Activated CD8-positive, alpha-beta T cell treated with anti-CD3 and anti-CD28 coated beads, Interleukin-2, amount 10 ng/mL, durations not matched to agents 7 days and 5 days (primary cell): ENCODE results near the gene THAP11. TPM values are rescaled to one million over a fixed set of nuclear protein-coding genes. Genes with fewer than 3 reads are reported as not detected.

Experiments used
- ATAC-seq: fragments of 150-1000 bp; cut with Tn5 transposase; one replicate; pipeline ENCODE4 v1.10.0; 2021; ENCODE audit warnings: moderate library complexity
- CTCF ChIA-PET: fragments of 350-600 bp; sonication (Branson Sonifier 250); formaldehyde crosslinking; loops from one replicate; lab custom pipeline; 2021; ENCODE audit warnings: antibody characterized with exemption; lab: Charles Lee
- POLR2A ChIA-PET: fragments of 350-600 bp; sonication (Branson Sonifier 250); formaldehyde crosslinking; loops from one replicate; lab custom pipeline; 2021; ENCODE audit warnings: antibody characterized with exemption; lab: Charles Lee
- DNase-seq: peaks from one replicate; pipeline ENCODE4 v3.0.0-alpha.2; 2020
- H3K27ac Mint-ChIP-seq: one replicate; pipeline ENCODE4 v1.8.0; 2021; ENCODE audit warnings: mild to moderate bottlenecking, mixed read lengths
- H3K27me3 Mint-ChIP-seq: one replicate; pipeline ENCODE4 v1.8.0; 2021; ENCODE audit warnings: low read depth, mixed read lengths
- H3K36me3 Mint-ChIP-seq: one replicate; pipeline ENCODE4 v1.8.0; 2021; ENCODE audit warnings: low read depth, mixed read lengths
- H3K4me1 Mint-ChIP-seq: one replicate; pipeline ENCODE4 v1.8.0; 2021; ENCODE audit warnings: low read depth, mixed read lengths
- H3K4me3 Mint-ChIP-seq: one replicate; pipeline ENCODE4 v1.8.0; 2021; ENCODE audit warnings: mild to moderate bottlenecking, mixed read lengths
- H3K9me3 Mint-ChIP-seq: one replicate; pipeline ENCODE4 v1.8.0; 2022; ENCODE audit warnings: mixed read lengths; ENCODE audit not compliant: insufficient read depth
- total RNA-seq, 2 experiments: library from RNA; stranded (reverse); gene quantifications; one replicate each; pipeline ENCODE4 v1.2.3, GENCODE V29; 2021

THAP11 gene
- total RNA-seq, 2 experiments from 2014 or later: 50.2 to 52.4 TPM

GRCh38 chr16:67807148-67807682, 34.9 kb upstream of the THAP11 start:
- ATAC-seq: no peak
- H3K4me3 Mint-ChIP-seq: peak overlapping the region; percentile 94
- H3K27ac Mint-ChIP-seq: peak overlapping the region; percentile 90
- peaks cover 5% of the 10 kb centered on the region for H3K27me3 Mint-ChIP-seq
- peaks cover 34% of the 10 kb centered on the region for H3K4me1 Mint-ChIP-seq
- CTCF ChIA-PET: interaction anchor here (0.9 to 3.0 kb wide), 8 partner anchors 9 to 326 kb away, joined by 3 to 47 read pairs (median 4); partner anchors contain the start of genes ATP6V0D1, C16orf86, GFOD2 and PSKH1
- no peaks in the 10 kb centered on the region for H3K9me3 Mint-ChIP-seq
- no peak for DNase-seq
- peaks cover 29% of the 10 kb centered on the region for H3K36me3 Mint-ChIP-seq
- POLR2A ChIA-PET: interaction anchor here (0.6 to 1.5 kb wide), 9 partner anchors 10 to 192 kb away, joined by 3 to 7 read pairs (median 4); partner anchors contain the start of genes DPEP2, GFOD2 and NUTF2

GRCh38 chr16:67811899-67812298, 30.2 kb upstream of the THAP11 start:
- ATAC-seq (no peak), DNase-seq (no peak)
- Mint-ChIP-seq H3K4me3 (no peak overlapping the region), H3K4me1 (peaks cover 10% of the 10 kb centered on the region), H3K9me3 (no peaks in the 10 kb centered on the region), H3K36me3 (no peaks in the 10 kb centered on the region), H3K27me3 (peaks cover 5% of the 10 kb centered on the region), H3K27ac (no peak overlapping the region)
- ChIA-PET POLR2A (no interaction called here), CTCF (no interaction called here)

DNA sequence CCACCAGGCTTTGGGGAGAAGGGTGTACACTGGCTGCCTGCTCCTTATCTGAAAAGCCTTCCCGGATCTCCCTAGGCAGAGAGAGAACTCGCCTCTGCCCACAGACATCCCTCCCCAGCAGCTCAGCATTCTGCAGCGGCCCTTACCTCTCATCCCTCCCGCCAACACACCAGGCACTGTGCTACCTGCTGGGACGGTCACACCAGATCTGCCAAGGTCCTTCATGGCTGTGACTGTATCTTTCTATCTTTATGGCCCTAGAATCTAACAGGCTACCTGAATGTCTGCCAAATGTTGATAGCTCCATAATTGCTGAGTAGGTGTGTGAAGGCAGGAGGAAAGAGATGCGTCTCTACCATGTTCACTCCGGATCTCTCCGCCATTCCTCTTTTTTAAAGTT, 27.6 kb upstream of the THAP11 start:
- no peak for ATAC-seq
- H3K36me3 Mint-ChIP-seq: no peaks in the 10 kb centered on the region
- no peak overlapping the region for H3K4me3 Mint-ChIP-seq
- H3K27me3 Mint-ChIP-seq: peaks cover 5% of the 10 kb centered on the region
- H3K9me3 Mint-ChIP-seq: no peaks in the 10 kb centered on the region
- no peak overlapping the region for H3K27ac Mint-ChIP-seq
- ChIA-PET POLR2A (no interaction called here), CTCF (interaction anchor here (2.7 to 3.5 kb wide), 6 partner anchors 7 to 226 kb away, joined by 18 to 47 read pairs (median 30); partner anchors contain the start of genes RANBP10 and TSNAXIP1)
- peaks cover 7% of the 10 kb centered on the region for H3K4me1 Mint-ChIP-seq
- no peak for DNase-seq

GRCh38 chr16:67820608-67821259, 21.4 kb upstream of the THAP11 start:
- Mint-ChIP-seq H3K36me3 (no peaks in the 10 kb centered on the region), H3K4me3 (no peak overlapping the region), H3K4me1 (peaks cover 7% of the 10 kb centered on the region), H3K27me3 (no peaks in the 10 kb centered on the region), H3K27ac (no peak overlapping the region), H3K9me3 (no peaks in the 10 kb centered on the region)
- CTCF ChIA-PET: interaction anchor here (0.7 to 1.2 kb wide), 2 partner anchors 12 to 505 kb away, joined by 3 read pairs; no protein-coding TSS in a partner anchor
- POLR2A ChIA-PET: no interaction called here
- no peak for DNase-seq
- ATAC-seq: no peak

DNA sequence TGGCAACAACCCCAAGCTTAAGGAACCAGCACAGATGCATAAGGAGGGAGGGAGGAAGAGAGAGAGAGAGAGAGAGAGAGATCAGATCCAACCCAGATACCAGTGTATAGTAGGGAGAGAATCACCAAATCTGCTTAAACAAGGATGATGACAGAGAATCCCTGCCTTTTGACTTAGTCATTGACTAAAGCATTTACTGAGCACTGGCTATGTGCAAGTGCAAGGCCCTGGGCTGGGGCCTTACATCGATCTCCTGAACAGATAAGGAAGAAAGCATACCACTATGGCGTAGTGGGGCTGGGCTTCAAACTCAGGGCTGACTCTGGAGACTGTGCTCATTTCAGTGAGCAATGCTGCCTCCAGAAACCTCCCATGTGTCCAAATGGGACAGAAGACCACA, 19.6 kb upstream of the THAP11 start:
- Mint-ChIP-seq H3K4me3 (no peak overlapping the region), H3K9me3 (no peaks in the 10 kb centered on the region), H3K4me1 (no peaks in the 10 kb centered on the region), H3K27me3 (no peaks in the 10 kb centered on the region), H3K27ac (no peak overlapping the region), H3K36me3 (no peaks in the 10 kb centered on the region)
- CTCF ChIA-PET: no interaction called here
- POLR2A ChIA-PET: no interaction called here
- no peak for ATAC-seq
- no peak for DNase-seq

GRCh38 chr16:67825119-67825518, 17.0 kb upstream of the THAP11 start:
- ChIA-PET CTCF (interaction anchor here (2.5 kb wide), 1 partner anchor 9 kb away, joined by 14 read pairs; no protein-coding TSS in a partner anchor), POLR2A (no interaction called here)
- Mint-ChIP-seq H3K4me3 (no peak overlapping the region), H3K9me3 (no peaks in the 10 kb centered on the region), H3K4me1 (no peaks in the 10 kb centered on the region), H3K36me3 (no peaks in the 10 kb centered on the region), H3K27ac (no peak overlapping the region), H3K27me3 (no peaks in the 10 kb centered on the region)
- ATAC-seq (no peak), DNase-seq (no peak)

DNA sequence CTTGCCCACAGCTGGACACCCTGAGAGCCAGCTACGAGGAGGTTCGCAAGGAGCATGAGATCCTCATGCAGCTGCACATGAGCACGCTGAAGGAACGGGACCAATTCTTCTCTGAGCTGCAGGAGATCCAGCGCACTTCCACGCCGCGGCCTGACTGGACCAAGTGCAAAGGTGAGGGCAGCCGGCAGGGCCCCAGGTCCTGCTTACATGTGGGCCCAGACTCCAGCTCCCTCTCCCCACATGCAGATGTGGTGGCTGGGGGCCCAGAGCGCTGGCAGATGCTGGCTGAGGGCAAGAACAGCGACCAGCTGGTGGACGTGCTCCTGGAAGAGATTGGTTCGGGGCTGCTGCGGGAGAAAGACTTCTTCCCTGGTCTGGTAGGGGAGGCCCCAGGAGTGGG, 16.2 kb upstream of the THAP11 start:
- no peak overlapping the region for H3K27ac Mint-ChIP-seq
- ATAC-seq (no peak), DNase-seq (no peak)
- H3K36me3 Mint-ChIP-seq: no peaks in the 10 kb centered on the region
- no peaks in the 10 kb centered on the region for H3K27me3 Mint-ChIP-seq
- POLR2A ChIA-PET: no interaction called here
- H3K9me3 Mint-ChIP-seq: no peaks in the 10 kb centered on the region
- CTCF ChIA-PET: interaction anchor here (0.9 to 2.5 kb wide), 2 partner anchors 10 to 305 kb away, joined by 3 to 14 read pairs; no protein-coding TSS in a partner anchor
- H3K4me3 Mint-ChIP-seq: no peak overlapping the region
- no peaks in the 10 kb centered on the region for H3K4me1 Mint-ChIP-seq

GRCh38 chr16:67828651-67829050, 13.5 kb upstream of the THAP11 start:
- CTCF ChIA-PET: interaction anchor here (0.7 kb wide), 1 partner anchor 12 kb away, joined by 3 read pairs; no protein-coding TSS in a partner anchor
- DNase-seq (no peak), ATAC-seq (no peak)
- no peak overlapping the region for H3K4me3 Mint-ChIP-seq
- H3K27me3 Mint-ChIP-seq: no peaks in the 10 kb centered on the region
- no peaks in the 10 kb centered on the region for H3K9me3 Mint-ChIP-seq
- H3K4me1 Mint-ChIP-seq: peaks cover 7% of the 10 kb centered on the region
- no peaks in the 10 kb centered on the region for H3K36me3 Mint-ChIP-seq
- POLR2A ChIA-PET: no interaction called here
- no peak overlapping the region for H3K27ac Mint-ChIP-seq

DNA sequence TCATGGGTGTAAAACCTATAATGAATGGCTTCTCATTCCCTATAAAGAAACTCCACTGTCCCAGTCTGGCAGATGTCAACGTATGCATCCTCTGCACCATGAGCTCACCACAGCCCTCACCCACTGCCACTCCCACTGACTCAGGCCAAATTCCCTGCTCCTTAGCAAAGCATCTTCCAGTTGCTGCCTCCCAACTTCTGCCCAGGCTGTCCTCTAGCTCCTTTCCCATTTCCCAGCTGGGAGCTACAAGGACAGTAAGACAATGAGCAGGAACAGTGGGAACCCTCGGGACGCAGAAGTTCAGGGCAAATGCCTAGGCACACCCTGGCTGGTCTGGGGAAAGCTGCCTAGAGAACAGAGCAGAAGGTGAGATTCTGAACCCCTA, 9.1 kb upstream of the THAP11 start:
- Mint-ChIP-seq H3K4me3 (peak overlapping the region; percentile 92), H3K4me1 (peaks cover 11% of the 10 kb centered on the region), H3K27me3 (no peaks in the 10 kb centered on the region), H3K9me3 (no peaks in the 10 kb centered on the region), H3K27ac (peak overlapping the region; percentile 88), H3K36me3 (no peaks in the 10 kb centered on the region)
- DNase-seq (no peak), ATAC-seq (no peak)
- ChIA-PET CTCF (interaction anchor here (0.6 to 2.4 kb wide), 12 partner anchors 11 to 319 kb away, joined by 3 to 47 read pairs (median 4); partner anchors contain the start of genes CARMIL2 and GFOD2), POLR2A (interaction anchor here (0.6 to 3.1 kb wide), 9 partner anchors 12 to 114 kb away, joined by 3 to 28 read pairs (median 3); partner anchors contain the start of genes GFOD2, NUTF2, PSMB10 and RANBP10)

DNA sequence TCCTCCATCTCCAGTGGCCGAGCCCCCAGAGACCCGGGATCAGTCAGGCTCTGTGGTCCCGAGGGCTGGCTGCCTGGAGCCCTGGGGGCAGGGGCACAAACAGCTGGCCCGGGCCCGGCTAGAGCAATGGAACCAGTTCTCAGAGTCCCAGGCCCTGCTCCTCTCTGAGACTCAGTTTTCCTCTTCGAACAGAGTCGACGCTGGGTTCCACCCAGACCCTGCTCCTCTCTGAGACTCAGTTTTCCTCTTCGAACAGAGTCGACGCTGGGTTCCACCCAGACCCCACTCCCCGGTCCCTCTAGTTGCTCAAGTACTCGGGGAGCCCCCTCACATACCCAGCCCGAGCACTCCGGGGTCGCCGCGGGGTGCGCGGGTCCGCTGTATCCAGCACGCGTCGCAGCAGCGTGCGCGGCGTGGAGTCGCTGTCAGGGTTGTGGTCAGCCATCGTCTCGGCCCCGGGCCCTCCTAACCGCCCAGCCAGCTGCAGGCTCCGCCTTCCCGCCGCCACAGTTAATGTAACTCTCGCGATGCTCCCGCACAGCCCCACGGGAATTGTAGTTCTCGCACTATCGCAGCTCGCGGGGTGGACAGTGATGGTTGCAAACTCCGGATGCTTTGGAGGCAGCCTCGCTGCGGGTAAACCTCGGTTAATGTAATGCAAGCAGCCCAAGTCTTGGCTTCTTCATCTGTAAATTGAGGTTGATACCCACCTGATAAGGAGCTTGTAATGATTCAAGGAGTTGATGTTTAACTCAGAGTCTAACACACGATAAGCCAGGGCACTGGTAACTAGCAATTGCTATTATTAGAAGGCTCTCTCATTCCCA, 8.5 kb upstream of the THAP11 start:
- Mint-ChIP-seq H3K9me3 (no peaks in the 10 kb centered on the region), H3K36me3 (no peaks in the 10 kb centered on the region), H3K27me3 (no peaks in the 10 kb centered on the region), H3K4me1 (peaks cover 11% of the 10 kb centered on the region), H3K4me3 (peak overlapping the region; percentile 92), H3K27ac (peak overlapping the region; percentile 88)
- ATAC-seq (peak; percentile 98), DNase-seq (peak; percentile 97)
- POLR2A ChIA-PET: interaction anchor here (0.6 to 3.1 kb wide), 11 partner anchors 11 to 114 kb away, joined by 3 to 28 read pairs (median 3); partner anchors contain the start of genes GFOD2, NUTF2, PSMB10 and RANBP10
- CTCF ChIA-PET: interaction anchor here (0.6 to 2.4 kb wide), 11 partner anchors 11 to 319 kb away, joined by 3 to 47 read pairs (median 4); partner anchors contain the start of genes CARMIL2 and GFOD2

DNA sequence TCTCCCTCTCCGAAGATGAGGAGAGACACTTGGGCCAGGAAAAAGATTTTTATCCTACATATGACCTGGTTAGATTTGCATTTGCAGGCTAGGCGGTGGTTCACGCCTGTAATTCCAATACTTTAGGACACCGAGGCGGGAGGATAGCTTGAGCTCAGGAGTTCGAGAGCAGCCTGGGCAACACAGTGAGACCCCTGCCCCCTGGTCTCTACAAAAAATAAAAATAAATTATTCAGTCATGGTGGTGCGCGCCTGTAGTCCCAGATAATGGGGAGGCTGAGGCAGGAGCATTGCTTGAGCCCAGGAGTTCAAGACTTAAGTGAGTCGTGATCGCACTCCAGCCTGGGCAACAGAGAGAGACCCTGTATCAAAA, 7.9 kb upstream of the THAP11 start:
- H3K4me1 Mint-ChIP-seq: peaks cover 11% of the 10 kb centered on the region
- H3K36me3 Mint-ChIP-seq: no peaks in the 10 kb centered on the region
- H3K9me3 Mint-ChIP-seq: no peaks in the 10 kb centered on the region
- ChIA-PET CTCF (interaction anchor here (0.8 to 2.4 kb wide), 9 partner anchors 10 to 313 kb away, joined by 3 to 47 read pairs (median 4); partner anchors contain the start of genes CARMIL2 and GFOD2), POLR2A (interaction anchor here (0.7 to 3.1 kb wide), 5 partner anchors 11 to 102 kb away, joined by 3 to 28 read pairs (median 3); partner anchors contain the start of genes NUTF2 and PSMB10)
- H3K27me3 Mint-ChIP-seq: no peaks in the 10 kb centered on the region
- ATAC-seq: no peak
- peak overlapping the region; percentile 88 for H3K27ac Mint-ChIP-seq
- DNase-seq: no peak
- H3K4me3 Mint-ChIP-seq: peak overlapping the region; percentile 92
